ENCODE results near the gene DOCK2.
"Not testable (repeated sequence)": the region's sequence is repeated elsewhere in the genome, so short reads cannot be mapped to it uniquely, and the experiment has no call there.

Gene DOCK2

GRCh38 chr5:170067152-170067551 is 430.1 kb downstream of the DOCK2 start:
- DNase-seq (ENCODE audit: low read depth): no peak

- no peak for DNase-seq (ENCODE audit: low read depth)
Observed at GRCh38 chr5:170067574-170068170, 430.6 kb downstream of the DOCK2 start.

- no peak for DNase-seq (ENCODE audit: low read depth)
Observed at GRCh38 chr5:170069512-170069911, 432.4 kb downstream of the DOCK2 start.

GRCh38 chr5:170070556-170071412 is 433.7 kb downstream of the DOCK2 start:
- no peak for DNase-seq (ENCODE audit: low read depth)

GRCh38 chr5:170071748-170072147 is 434.7 kb downstream of the DOCK2 start:
- no peak for DNase-seq (ENCODE audit: low read depth)

- DNase-seq (ENCODE audit: low read depth): no peak
Observed at GRCh38 chr5:170075696-170076095, 438.6 kb downstream of the DOCK2 start.

- no peak for DNase-seq (ENCODE audit: low read depth)
Observed at GRCh38 chr5:170076211-170076610, 439.1 kb downstream of the DOCK2 start.

- DNase-seq (ENCODE audit: low read depth): no peak
Observed at GRCh38 chr5:170076739-170077138, 439.7 kb downstream of the DOCK2 start.

GRCh38 chr5:170077526-170077925 is 440.5 kb downstream of the DOCK2 start:
- DNase-seq (ENCODE audit: low read depth): no peak

GRCh38 chr5:170078458-170078857 is 441.4 kb downstream of the DOCK2 start:
- DNase-seq (ENCODE audit: low read depth): no peak

GRCh38 chr5:170078931-170079330 is 441.9 kb downstream of the DOCK2 start:
- DNase-seq (ENCODE audit: low read depth): no peak

GRCh38 chr5:170080217-170080616 is 443.1 kb downstream of the DOCK2 start:
- no peak for DNase-seq (ENCODE audit: low read depth)

- no peak for DNase-seq (ENCODE audit: low read depth)
Observed at GRCh38 chr5:170080786-170081445, 443.8 kb downstream of the DOCK2 start.

GRCh38 chr5:170081616-170082015 is 444.5 kb downstream of the DOCK2 start:
- DNase-seq (ENCODE audit: low read depth): no peak

- no peak for DNase-seq (ENCODE audit: low read depth)
Observed at GRCh38 chr5:170082701-170083100, 445.6 kb downstream of the DOCK2 start.

- DNase-seq (ENCODE audit: low read depth): no peak
Observed at GRCh38 chr5:170087168-170087817, 450.2 kb downstream of the DOCK2 start.

- DNase-seq (ENCODE audit: low read depth): no peak
Observed at GRCh38 chr5:170092455-170093101, 455.5 kb downstream of the DOCK2 start.

- not testable (repeated sequence) for DNase-seq (ENCODE audit: low read depth)
Observed at GRCh38 chr5:170094329-170094728, 457.3 kb downstream of the DOCK2 start.

- no peak for DNase-seq (ENCODE audit: low read depth)
Observed at GRCh38 chr5:170095646-170096045, 458.6 kb downstream of the DOCK2 start.

- DNase-seq (ENCODE audit: low read depth): no peak
Observed at GRCh38 chr5:170097934-170098333, 460.9 kb downstream of the DOCK2 start.

GRCh38 chr5:170100066-170100943 is 463.2 kb downstream of the DOCK2 start:
- DNase-seq (ENCODE audit: low read depth): peak; percentile 48

All from stimulated activated CD8-positive, alpha-beta memory T cell treated with anti-CD3 and anti-CD28 coated beads, Interleukin-7, amount 100 ng/mL, for 24 hours (primary cell).